ENCODE results near the gene GMPPA. TPM values are rescaled to one million over a fixed set of nuclear protein-coding genes. Genes with fewer than 3 reads are reported as not detected.

The GMPPA gene
- total and polyA plus RNA-seq, 9 of the 15 experiments (the other 6 are each of a cell fraction or from before 2014, with no cell fraction given): 7.0 to 101 (median 66.7) TPM

DNA sequence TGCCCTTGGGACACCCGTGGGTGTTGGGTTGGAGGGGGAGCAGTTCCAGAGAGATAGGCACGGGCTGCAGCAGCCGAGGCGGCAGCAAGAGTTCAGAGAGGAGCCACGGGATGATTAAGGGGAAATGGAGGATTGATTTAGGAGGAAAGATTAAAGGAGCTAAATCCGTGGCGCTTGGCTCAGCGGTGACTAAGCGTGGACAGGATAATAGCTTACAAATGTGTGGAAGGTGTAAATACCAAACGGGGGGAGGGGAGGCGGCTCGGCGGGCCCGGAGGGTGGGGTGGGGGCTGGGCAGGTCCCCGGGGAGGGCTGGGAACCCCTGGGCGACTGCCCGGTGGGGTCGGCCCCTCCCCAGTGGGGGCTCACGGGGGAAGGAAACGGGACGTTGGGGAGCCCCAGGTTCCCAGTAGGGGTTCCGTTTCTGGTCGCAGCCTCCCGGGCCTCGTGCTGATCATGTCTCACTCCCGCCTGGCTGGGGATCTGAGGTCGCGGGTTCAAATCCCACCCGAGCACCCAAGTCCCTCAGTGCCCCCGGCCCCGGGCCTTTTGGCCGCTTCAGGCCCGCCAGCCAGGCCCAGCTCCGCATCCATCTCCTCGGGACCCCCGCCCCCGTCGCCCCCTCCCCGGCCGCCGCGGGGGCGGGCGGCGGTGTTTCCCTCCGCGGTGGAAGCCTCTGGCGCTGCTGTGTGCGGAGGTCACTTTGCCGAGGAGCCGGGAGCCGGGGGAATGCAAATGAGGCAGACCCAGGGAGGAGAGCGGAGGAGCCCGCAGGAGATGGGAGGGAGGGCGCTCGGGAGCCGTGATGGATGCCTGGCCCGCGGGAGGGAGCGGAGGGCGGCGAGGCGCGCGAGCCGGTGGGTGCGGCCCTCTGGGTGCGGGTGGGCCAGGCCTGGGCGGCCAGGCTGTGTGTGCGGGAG lies 23.7 kb downstream of the GMPPA start (continued):
- 0 out of 2 replicates have a peak, but pooled peaks have one; percentile 20 for TF ChIP-seq PHF21A (IDR thresholded peaks at IDR 0.05; ENCODE audit: borderline replicate concordance, low read depth)
- 0 out of 2 replicates have a peak, but pooled peaks have one; percentile 7 for TF ChIP-seq PKNOX1 (IDR thresholded peaks at IDR 0.05)
- TF ChIP-seq ZNF217 (CRISPR knock-in tag; IDR thresholded peaks at IDR 0.05): no peak
- TF ChIP-seq POLR2AphosphoS2 (IDR thresholded peaks at IDR 0.05; ENCODE audit: low read length): no peak
- no peak for TF ChIP-seq ZNF224 (CRISPR knock-in tag; IDR thresholded peaks at IDR 0.05)
- no peak for TF ChIP-seq SUPT5H (IDR thresholded peaks at IDR 0.05)
- TF ChIP-seq NCOA6 (IDR thresholded peaks at IDR 0.05): no peak
- no peak for TF ChIP-seq ZNF12 (CRISPR knock-in tag; IDR thresholded peaks at IDR 0.05)
- no peak for TF ChIP-seq SOX6 (IDR thresholded peaks at IDR 0.05)
- TF ChIP-seq KLF13 (tag; IDR thresholded peaks at IDR 0.05; ENCODE audit: borderline replicate concordance, low read depth): no peak
- no peak for TF ChIP-seq CBX8 (IDR thresholded peaks at IDR 0.05; ENCODE audit: borderline replicate concordance, extremely low read depth, low read depth, low read length, poor library complexity, severe bottlenecking)
- TF ChIP-seq CEBPB (tag; IDR thresholded peaks at IDR 0.05): no peak
- no peak for TF ChIP-seq ZNF696 (CRISPR knock-in tag; conservative IDR thresholded peaks at IDR 0.05)
- TF ChIP-seq, protein P1, sequence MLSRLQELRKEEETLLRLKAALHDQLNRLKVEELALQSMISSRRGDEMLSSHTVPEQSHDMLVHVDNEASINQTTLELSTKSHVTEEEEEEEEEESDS (CRISPR knock-in tag; IDR thresholded peaks at IDR 0.05): no peak
- TF ChIP-seq KAT2B (IDR thresholded peaks at IDR 0.05; ENCODE audit: low read depth, low read length): no peak
- no peak for TF ChIP-seq HDAC3 (IDR thresholded peaks at IDR 0.05; ENCODE audit: borderline replicate concordance, partially characterized antibody)
- TF ChIP-seq HDAC1 (IDR thresholded peaks at IDR 0.05): peak in 1 of 2 experiments; percentile 75; a peak in 2 of 4 replicates
- TF ChIP-seq TAF1 (IDR thresholded peaks at IDR 0.05; ENCODE audit: control insufficient read depth, extremely low read depth, insufficient read depth, low read length, severe bottlenecking): no peak
- no peak for TF ChIP-seq ZNF778 (CRISPR knock-in tag; IDR thresholded peaks at IDR 0.05)
- no peak for TF ChIP-seq ZNF282 (CRISPR knock-in tag; IDR thresholded peaks at IDR 0.05)
- TF ChIP-seq ARNT (IDR thresholded peaks at IDR 0.05): 0 out of 4 replicates have a peak, but pooled peaks have one; percentile 20 to 45
- no peak for TF ChIP-seq RBM15 (IDR thresholded peaks at IDR 0.05; ENCODE audit: insufficient read depth, low read length)
- no peak for TF ChIP-seq ZNF75A (CRISPR knock-in tag; IDR thresholded peaks at IDR 0.05)
- TF ChIP-seq RBM34 (IDR thresholded peaks at IDR 0.05; ENCODE audit: borderline replicate concordance, insufficient read depth, low read length): no peak
- no peak for TF ChIP-seq KLF10 (CRISPR knock-in tag; IDR thresholded peaks at IDR 0.05)
- TF ChIP-seq ZNF24 (IDR thresholded peaks at IDR 0.05): no peak
- no peak for TF ChIP-seq MXD1 (CRISPR knock-in tag; IDR thresholded peaks at IDR 0.05; ENCODE audit: borderline replicate concordance, poor library complexity, severe bottlenecking)
- TF ChIP-seq CREM (IDR thresholded peaks at IDR 0.05; ENCODE audit: low read depth): no peak; the same call in 1 of the 2 replicates
- TF ChIP-seq GATA2 (CRISPR knock-in tag; IDR thresholded peaks at IDR 0.05): no peak

All from K562 (cell line).